ENCODE measurements around the gene SLC22A23. TPM values are rescaled to one million over a fixed set of nuclear protein-coding genes. Genes with fewer than 3 reads are reported as not detected.
A peak's percentile ranks its signal among the peaks of the same experiment; 100 is the strongest.

SLC22A23 gene
- total and polyA plus RNA-seq, 12 donors, result 2.3 to 18.5 (median 5.3) TPM

DNA sequence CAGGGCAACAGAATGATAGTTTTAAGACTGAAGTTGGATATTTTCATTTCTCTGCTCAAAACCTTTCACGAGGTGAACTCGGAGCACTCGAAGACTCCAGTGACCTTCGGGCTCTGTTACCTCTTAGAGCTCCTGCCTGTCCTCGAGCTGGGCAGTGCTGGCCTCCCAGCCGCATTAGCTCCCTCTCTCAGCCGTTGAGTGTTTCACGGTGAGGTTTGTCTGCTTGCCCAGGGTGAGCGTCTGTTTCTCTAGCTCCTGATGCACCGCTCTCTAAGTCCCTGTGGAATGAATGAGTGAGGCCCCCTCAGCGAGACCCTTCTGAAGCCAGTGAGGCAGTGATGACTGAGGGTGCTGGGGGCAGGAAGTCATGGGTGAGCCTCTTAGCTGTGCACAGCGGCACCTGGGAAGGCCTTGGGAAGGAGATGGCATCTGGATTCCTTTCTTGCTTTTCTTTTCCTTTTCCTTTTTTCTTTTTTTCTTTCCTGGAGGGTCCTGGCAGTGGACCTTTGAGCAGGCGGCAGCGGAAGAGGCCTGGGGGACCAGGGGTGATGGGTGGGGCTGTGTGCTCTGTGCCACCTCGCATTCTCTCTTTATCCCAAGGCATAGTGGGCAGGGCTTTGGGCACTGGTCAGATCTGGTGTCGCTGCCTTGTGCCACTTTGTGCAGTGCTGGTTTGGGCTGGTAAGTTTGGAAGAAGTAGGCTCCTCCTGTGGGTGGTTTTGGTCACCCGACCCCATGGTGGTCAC, 195.9 kb downstream of the SLC22A23 start:
- intact Hi-C loops (cut with DNase I), result no loop called here
- WGBS, 4 donors, result 56 to 68% (median 65%) methylated on average over 16 to 17 of the region's 17 CpGs
- no peak for DNase-seq
- peaks cover 14 to 38% of the 10 kb centered on the region in 2 donors for H3K4me1 ChIP-seq (replicated peaks in 1 of 2)
- H3K9me3 ChIP-seq (replicated peaks in 1 of 3), result no peaks in the 10 kb centered on the region
- no peak for TF ChIP-seq POLR2A (IDR thresholded peaks at IDR 0.05)
- TF ChIP-seq, protein P1, sequence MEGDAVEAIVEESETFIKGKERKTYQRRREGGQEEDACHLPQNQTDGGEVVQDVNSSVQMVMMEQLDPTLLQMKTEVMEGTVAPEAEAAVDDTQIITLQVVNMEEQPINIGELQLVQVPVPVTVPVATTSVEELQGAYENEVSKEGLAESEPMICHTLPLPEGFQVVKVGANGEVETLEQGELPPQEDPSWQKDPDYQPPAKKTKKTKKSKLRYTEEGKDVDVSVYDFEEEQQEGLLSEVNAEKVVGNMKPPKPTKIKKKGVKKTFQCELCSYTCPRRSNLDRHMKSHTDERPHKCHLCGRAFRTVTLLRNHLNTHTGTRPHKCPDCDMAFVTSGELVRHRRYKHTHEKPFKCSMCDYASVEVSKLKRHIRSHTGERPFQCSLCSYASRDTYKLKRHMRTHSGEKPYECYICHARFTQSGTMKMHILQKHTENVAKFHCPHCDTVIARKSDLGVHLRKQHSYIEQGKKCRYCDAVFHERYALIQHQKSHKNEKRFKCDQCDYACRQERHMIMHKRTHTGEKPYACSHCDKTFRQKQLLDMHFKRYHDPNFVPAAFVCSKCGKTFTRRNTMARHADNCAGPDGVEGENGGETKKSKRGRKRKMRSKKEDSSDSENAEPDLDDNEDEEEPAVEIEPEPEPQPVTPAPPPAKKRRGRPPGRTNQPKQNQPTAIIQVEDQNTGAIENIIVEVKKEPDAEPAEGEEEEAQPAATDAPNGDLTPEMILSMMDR (IDR thresholded peaks at IDR 0.05), result no peak
- no peak overlapping the region for H3K4me3 ChIP-seq
- no peak overlapping the region for H3K27ac ChIP-seq
- peaks cover 0 to 12% of the 10 kb centered on the region in 2 donors for H3K36me3 ChIP-seq (replicated peaks in 1 of 2)
- H3K27me3 ChIP-seq, result no peaks in the 10 kb centered on the region

DNA sequence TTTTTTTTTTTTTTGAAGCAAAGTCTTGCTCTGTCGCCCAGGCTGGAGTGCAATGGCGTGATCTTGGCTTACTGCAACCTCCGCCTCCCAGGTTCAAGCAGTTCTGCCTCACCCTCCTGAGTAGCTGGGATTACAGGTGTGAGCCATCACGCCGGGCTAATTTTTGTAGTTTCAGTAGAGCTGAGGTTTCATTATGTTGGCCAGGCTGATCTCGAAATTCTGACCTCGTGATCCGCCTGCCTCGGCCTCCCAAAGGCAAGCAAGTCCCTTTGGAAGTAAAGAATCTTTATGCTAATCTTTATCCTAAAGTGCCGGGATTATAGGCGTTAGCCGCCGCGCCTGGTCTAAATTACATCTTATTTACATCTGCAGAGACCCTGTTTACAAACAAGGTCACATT, 196.6 kb downstream of the SLC22A23 start:
- H3K4me3 ChIP-seq, result no peak overlapping the region
- 81 to 87% (median 83%) methylated on average over 12 to 14 of the region's 14 CpGs for WGBS, 4 donors
- H3K27ac ChIP-seq, result no peak overlapping the region
- intact Hi-C loops (cut with DNase I), result no loop called here
- DNase-seq, result no peak
- TF ChIP-seq, protein P1 (IDR thresholded peaks at IDR 0.05), result no peak
- TF ChIP-seq POLR2A (IDR thresholded peaks at IDR 0.05), result no peak
- no peaks in the 10 kb centered on the region for H3K27me3 ChIP-seq
- H3K9me3 ChIP-seq (replicated peaks in 1 of 3), result no peaks in the 10 kb centered on the region
- H3K4me1 ChIP-seq (replicated peaks in 1 of 2), result peaks cover 14 to 38% of the 10 kb centered on the region in 2 donors
- H3K36me3 ChIP-seq (replicated peaks in 1 of 2), result peaks cover 0 to 12% of the 10 kb centered on the region in 2 donors

DNA sequence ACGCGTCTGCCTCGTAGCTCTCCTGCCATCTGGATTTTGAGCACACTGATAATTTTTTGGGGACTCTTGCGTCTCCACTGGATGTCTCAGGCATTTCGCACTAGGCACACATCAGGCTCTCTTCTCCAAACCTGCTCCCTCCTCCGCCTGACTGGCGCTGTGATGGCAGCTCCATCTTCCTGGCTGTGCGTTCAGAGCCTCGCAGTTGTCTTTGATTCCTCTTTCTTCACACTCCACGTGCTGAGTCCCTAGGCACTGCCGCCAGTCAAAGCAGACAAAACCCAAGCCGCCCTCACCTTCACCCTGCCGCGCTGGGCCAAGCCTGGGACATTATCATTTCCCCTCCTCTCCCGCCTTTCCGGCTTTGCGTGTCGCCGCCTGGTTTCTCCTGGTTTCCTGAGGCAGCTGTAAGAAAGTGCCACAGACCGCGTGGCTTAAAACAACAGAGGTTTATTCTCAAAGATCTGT, 197.3 kb downstream of the SLC22A23 start:
- 0 to 1% (median 1%) methylated on average over 21 of the region's 21 CpGs for WGBS, 4 donors
- intact Hi-C loops (cut with DNase I), result no loop called here
- Histone ChIP-seq H3K9me3 (replicated peaks in 1 of 3) (no peaks in the 10 kb centered on the region), H3K27me3 (no peaks in the 10 kb centered on the region), H3K4me3 (peak overlapping the region; percentile 75 to 97 (median 92)), H3K27ac (peak overlapping the region; percentile 30 to 88 (median 79)), H3K4me1 (replicated peaks in 1 of 2) (peaks cover 14 to 38% of the 10 kb centered on the region in 2 donors), H3K36me3 (replicated peaks in 1 of 2) (peaks cover 0 to 11% of the 10 kb centered on the region in 2 donors)
- peak in 5 of 7 donors; percentile 53 to 73 (median 64) for DNase-seq
- TF ChIP-seq, protein P1 (IDR thresholded peaks at IDR 0.05), result no peak
- TF ChIP-seq POLR2A (IDR thresholded peaks at IDR 0.05), result peak in 1 of 2 donors; percentile 8

DNA sequence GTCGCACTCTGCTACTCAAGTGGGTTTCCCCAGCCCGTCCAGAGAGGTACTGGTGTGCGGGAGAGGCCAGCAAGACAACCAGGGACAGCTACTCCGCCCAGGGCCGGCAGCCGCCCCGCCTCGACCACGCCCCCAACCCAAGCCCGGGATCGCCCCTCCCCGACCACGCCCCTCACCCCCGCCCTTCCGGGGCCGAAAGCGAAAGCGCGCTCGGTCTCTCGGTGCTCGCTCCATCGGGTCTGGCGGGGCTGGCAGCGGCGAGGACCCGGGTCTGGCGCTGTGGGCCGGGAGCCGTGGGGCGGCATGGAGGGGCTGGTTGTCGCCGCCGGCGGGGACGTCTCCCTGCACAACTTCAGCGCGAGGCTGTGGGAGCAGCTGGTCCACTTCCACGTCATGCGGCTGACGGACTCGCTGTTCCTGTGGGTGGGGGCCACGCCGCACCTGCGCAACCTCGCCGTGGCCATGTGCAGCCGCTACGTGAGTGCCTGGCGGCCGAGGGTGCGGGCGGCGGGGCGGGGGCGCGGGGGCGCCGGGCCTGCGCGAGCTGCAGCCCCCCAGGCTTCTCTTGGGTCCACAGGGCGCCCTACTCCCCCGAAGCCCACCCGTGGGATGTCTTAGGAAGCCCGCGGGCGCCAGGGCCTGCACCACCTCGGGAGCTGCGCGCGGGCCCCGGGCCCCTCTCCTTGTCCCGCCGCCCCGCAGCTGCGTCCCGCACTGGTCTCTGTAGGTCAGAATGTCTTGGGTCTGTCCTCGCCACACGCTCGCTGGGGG, 197.9 kb downstream of the SLC22A23 start, which contains the start of gene PSMG4:
TSS of gene PSMG4 (plus strand) at position 228 of the 771 bp plus-strand sequence. CDS start at position 304, 76 bp downstream.
- intact Hi-C loops (cut with DNase I), result no loop called here
- peak; percentile 94 to 97 (median 96) for DNase-seq
- 0 to 1% (median 0%) methylated on average over 4 to 80 of the region's 80 CpGs for WGBS, 4 donors

More for the DNA sequence above, 197.9 kb downstream of the SLC22A23 start, which contains the start of gene PSMG4:
- Histone ChIP-seq H3K36me3 (replicated peaks in 1 of 2) (peaks cover 0 to 4% of the 10 kb centered on the region in 2 donors), H3K4me3 (peak within 1 kb of the TSS; percentile 75 to 97 (median 92)), H3K4me1 (replicated peaks in 1 of 2) (peaks cover 14 to 38% of the 10 kb centered on the region in 2 donors), H3K9me3 (replicated peaks in 1 of 3) (no peaks in the 10 kb centered on the region), H3K27ac (peak within 1 kb of the TSS; percentile 30 to 88 (median 79)), H3K27me3 (no peaks in the 10 kb centered on the region)
- peak; percentile 44 to 50 for TF ChIP-seq POLR2A (IDR thresholded peaks at IDR 0.05)
- TF ChIP-seq, protein P1 (IDR thresholded peaks at IDR 0.05), result peak in 1 of 6 experiments; percentile 7

Measured in adrenal gland (tissue), 12 donors.